AG04450 (cell line): ENCODE data around the gene PTGFRN. TPM values are rescaled to one million over a fixed set of nuclear protein-coding genes. Genes with fewer than 3 reads are reported as not detected.

ENCODE experiments used
- CTCF ChIA-PET: fragments of 300-600, 350-600 bp; formaldehyde crosslinking; extraction: SDS; loops from one replicate; lab custom pipeline; 2022; ENCODE audit warnings: antibody characterized with exemption, inconsistent platforms; lab: Charles Lee
- POLR2A ChIA-PET: fragments of 350-600 bp; formaldehyde crosslinking; extraction: SDS; loops from one replicate; lab custom pipeline; 2021; ENCODE audit warnings: antibody characterized with exemption, inconsistent platforms; lab: Yijun Ruan, JAX
- DNase-seq: peaks from one replicate; pipeline ENCODE4 v3.0.0-alpha.2; 2011; ENCODE audit warnings: low read depth, low spot score
- H3K27ac ChIP-seq: one replicate; pipeline ENCODE4 v1.5.1; 2012; ENCODE audit warnings: low read depth, low read length, control low read depth
- H3K27me3 ChIP-seq: one replicate; pipeline ENCODE4 v1.6.0; 2012; ENCODE audit warnings: low read length; ENCODE audit not compliant: control insufficient read depth, insufficient read depth
- H3K4me3 ChIP-seq: 2 replicates; pipeline ENCODE4 v1.5.1; 2011; ENCODE audit warnings: mild to moderate bottlenecking, low read depth, low read length, control low read depth
- H3K9me3 ChIP-seq: 2 replicates; pipeline ENCODE4 v1.5.1; 2012; ENCODE audit warnings: low read length; ENCODE audit not compliant: control insufficient read depth, insufficient read depth
- polyA plus RNA-seq: library from polyadenylated mRNA; depleted of rRNA; stranded (reverse); fragments of >200 nt; gene quantifications from 2 replicates; pipeline ENCODE4 v1.2.3, GENCODE V29; 2011
- TF ChIP-seq, protein P1 (sequence below): IDR thresholded peaks from 2 replicates; pipeline ENCODE4 v1.5.1; 2011; ENCODE audit warnings: low read depth, low read length, control low read depth, inconsistent platforms

The PTGFRN gene
- polyA plus RNA-seq, 1 experiment, result 0.46 TPM

DNA sequence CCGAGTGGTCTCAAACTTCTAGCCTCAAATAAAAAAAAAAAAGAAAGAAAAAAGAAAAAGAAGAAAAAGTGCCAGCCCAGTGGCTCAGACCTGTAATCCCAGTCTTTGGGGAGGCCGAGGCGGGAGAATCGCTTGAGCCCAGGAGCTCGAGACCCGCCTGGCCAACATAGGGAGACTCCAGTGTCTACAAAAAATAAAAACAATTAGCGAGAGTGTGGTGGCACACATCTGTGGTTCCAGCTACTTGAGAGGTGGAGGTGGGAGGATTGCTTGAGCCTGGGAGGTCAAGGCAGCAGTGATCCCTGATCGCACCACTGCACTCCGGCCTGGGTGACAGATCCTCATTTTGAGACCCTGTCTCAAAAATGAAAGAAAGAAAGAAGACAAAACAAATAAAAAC is 1.4 kb upstream of the PTGFRN start:
- DNase-seq, result no peak
- CTCF ChIA-PET, result no interaction called here
- Histone ChIP-seq H3K9me3 (no peaks in the 10 kb centered on the region), H3K27me3 (peaks cover 40% of the 10 kb centered on the region), H3K4me3 (no peak overlapping the region), H3K27ac (no peak overlapping the region)
- POLR2A ChIA-PET, result no interaction called here
- TF ChIP-seq, protein P1, sequence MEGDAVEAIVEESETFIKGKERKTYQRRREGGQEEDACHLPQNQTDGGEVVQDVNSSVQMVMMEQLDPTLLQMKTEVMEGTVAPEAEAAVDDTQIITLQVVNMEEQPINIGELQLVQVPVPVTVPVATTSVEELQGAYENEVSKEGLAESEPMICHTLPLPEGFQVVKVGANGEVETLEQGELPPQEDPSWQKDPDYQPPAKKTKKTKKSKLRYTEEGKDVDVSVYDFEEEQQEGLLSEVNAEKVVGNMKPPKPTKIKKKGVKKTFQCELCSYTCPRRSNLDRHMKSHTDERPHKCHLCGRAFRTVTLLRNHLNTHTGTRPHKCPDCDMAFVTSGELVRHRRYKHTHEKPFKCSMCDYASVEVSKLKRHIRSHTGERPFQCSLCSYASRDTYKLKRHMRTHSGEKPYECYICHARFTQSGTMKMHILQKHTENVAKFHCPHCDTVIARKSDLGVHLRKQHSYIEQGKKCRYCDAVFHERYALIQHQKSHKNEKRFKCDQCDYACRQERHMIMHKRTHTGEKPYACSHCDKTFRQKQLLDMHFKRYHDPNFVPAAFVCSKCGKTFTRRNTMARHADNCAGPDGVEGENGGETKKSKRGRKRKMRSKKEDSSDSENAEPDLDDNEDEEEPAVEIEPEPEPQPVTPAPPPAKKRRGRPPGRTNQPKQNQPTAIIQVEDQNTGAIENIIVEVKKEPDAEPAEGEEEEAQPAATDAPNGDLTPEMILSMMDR, result no peak

DNA sequence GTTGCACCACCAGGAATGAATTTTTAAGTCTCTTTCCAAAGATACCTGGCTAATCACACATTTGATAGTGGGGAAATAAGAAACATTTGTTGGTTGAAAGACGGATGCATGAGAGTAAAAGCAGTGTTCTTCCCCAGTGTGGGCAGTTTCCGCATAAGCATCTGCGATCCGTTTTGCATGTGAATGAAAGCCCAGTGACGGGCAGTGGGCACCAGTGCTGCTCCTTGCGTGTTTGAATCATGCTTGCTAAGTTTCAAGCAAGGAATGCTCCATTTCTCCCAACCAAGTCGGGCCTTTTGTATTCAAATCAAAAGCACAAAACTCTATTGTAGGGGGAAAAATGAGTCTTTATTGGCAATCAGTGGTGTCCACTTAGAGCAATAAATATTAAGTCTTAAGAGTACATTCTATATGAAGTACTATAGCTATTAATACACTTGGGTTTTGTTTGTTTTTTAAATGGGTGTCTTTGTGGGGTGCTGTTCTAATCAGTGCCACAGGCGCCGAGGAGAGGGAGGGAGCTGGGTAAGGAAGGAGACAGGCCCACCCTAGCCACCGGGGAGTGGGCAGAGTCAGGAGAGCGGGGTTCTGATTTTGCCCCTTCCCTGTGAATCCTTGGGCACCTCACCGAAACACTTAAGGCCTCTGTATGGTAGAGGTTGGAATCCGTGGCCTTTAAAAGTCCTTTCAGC is 750 bp upstream of the PTGFRN start:
- Histone ChIP-seq H3K27me3 (peaks cover 40% of the 10 kb centered on the region), H3K4me3 (no peak overlapping the region), H3K27ac (no peak overlapping the region), H3K9me3 (no peaks in the 10 kb centered on the region)
- ChIA-PET CTCF (no interaction called here), POLR2A (no interaction called here)
- DNase-seq, result no peak
- TF ChIP-seq, protein P1, result no peak

DNA sequence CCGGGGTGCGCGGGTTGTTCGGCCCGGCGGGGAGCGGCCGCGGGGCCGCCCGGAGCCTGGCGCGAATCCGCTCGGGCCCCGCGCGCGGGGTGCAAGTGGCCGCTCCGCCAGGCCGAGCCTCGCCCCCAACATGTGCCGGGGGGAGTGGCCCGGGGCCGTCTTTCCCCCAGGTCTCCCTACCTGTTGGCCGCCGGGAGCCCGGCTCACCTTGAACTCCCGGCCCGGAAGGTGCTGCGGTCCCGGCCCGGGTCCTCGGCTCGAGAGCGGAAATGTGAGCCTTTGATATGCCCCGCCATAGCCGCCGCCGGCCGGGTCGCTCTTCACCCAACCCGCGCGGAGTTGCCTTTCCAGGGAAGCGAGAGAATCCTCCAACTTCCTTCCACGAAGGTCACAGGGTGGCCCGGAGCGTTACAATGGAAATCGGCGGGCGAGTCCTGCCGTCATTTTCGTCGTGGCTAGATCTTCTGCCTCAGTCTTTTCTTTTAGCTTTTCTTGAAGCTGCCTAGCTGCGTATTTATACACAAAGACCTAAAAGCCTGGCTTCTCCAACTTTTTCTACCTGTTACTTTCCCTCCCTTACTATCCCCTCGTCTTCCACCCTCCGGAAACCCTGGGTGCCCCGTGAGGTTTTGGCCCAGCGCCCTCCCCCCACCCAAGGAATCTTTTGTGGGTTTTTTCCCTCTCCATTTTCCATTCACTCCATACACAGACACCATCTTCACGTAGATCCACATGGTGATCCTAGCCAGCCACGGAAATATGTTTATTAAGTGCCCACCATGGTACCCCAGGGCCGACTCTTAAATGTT is 867 bp downstream of the PTGFRN start:
- Histone ChIP-seq H3K9me3 (no peaks in the 10 kb centered on the region), H3K27me3 (peaks cover 45% of the 10 kb centered on the region), H3K27ac (no peak overlapping the region), H3K4me3 (peak overlapping the region; percentile 17; the same call in 1 of the 2 replicates)
- TF ChIP-seq, protein P1, result no peak
- POLR2A ChIA-PET, result no interaction called here
- DNase-seq, result no peak
- CTCF ChIA-PET, result no interaction called here

DNA sequence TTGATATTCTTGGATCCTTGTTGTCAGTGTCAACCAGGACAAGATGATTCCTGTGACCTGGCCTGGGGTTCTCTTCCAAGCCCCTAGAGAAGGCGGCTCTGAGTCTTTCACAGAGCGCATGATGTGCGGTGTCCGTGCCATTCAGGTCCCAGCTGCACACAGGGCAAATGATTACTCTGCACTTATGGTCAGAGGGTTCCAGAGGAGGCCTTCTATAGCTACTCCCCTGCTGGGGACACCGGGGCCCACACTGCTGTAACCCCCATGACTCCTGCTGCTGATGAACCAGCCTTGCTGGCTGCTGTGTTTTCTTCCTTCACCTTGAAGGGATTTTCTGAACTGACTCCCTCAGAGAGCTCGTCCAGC is 1.5 kb downstream of the PTGFRN start:
- peaks cover 45% of the 10 kb centered on the region for H3K27me3 ChIP-seq
- CTCF ChIA-PET, result interaction anchor here (0.6 kb wide), 1 partner anchor 95 kb away, joined by 5 read pairs; no protein-coding TSS in a partner anchor
- TF ChIP-seq, protein P1, result no peak
- H3K27ac ChIP-seq, result no peak overlapping the region
- POLR2A ChIA-PET, result no interaction called here
- no peaks in the 10 kb centered on the region for H3K9me3 ChIP-seq
- no peak for DNase-seq
- no peak overlapping the region for H3K4me3 ChIP-seq
